K562 (cell line): Measurements from ENCODE around the gene ANO9. TPM values are rescaled to one million over a fixed set of nuclear protein-coding genes. Genes with fewer than 3 reads are reported as not detected.

Experiments used
- ATAC-seq: fragments of 200-7000 bp; cut with Tn5 transposase; 3 replicates; pipeline ENCODE4 v1.9.1; 2020; ENCODE audit warnings: moderate library complexity
- BruUV-seq: library from RNA; stranded (reverse); fragments of 400-500 nt; replicated peaks from 2 replicates; lab custom pipeline; 2021; lab: Mats Ljungman, UMichigan
- CTCF ChIA-PET: fragments of 300-600 bp; formaldehyde crosslinking; extraction: SDS; loops from one replicate; lab custom pipeline; 2021; ENCODE audit warnings: low intra/inter-chr PET ratio; lab: Yijun Ruan, JAX
- POLR2A ChIA-PET: fragments of 300-600, 350-650 bp; sonication (Branson Sonifier 250); formaldehyde crosslinking; extraction: SDS; loops from one replicate; lab custom pipeline; 2021; ENCODE audit warnings: antibody characterized with exemption, inconsistent platforms; lab: Yijun Ruan, JAX
- DNase-seq, 4 experiments: peaks; one replicate each; pipeline versions ENCODE4 v3.0.0 to v3.0.0-alpha.2; 2011 to 2018; ENCODE audit warnings: low spot score in 3 of 4, mixed read lengths in 3 of 4; ENCODE audit errors: extremely low read depth in 1 of 4
- FAIRE-seq: peaks from 2 replicates; lab custom pipeline; 2011; peaks lifted over from hg19 to GRCh38; lab: Jason Lieb, UNC
- H2AFZ ChIP-seq: 2 replicates; pipeline ENCODE4 v1.6.0; 2011; ENCODE audit warnings: low read depth, low read length, control low read depth, inconsistent platforms
- H3K27ac ChIP-seq: fragments of 200-600 bp; 3 replicates; pipeline ENCODE4 v1.8.0; 2011; ENCODE audit warnings: low read depth, mild to moderate bottlenecking, control low read depth, inconsistent platforms, low read length, moderate library complexity, mixed read lengths; ENCODE audit errors: extremely low read depth
- H3K27me3 ChIP-seq, 2 experiments: fragments of 300-600 bp in 1 of 2; 2 replicates in 1 of 2; 3 replicates in 1 of 2; pipeline versions ENCODE4 v1.6.0 to v1.8.0; 2011; ENCODE audit warnings: inconsistent platforms in 2 of 2, low read length in 2 of 2, mild to moderate bottlenecking in 1 of 2, mixed read lengths in 1 of 2, moderate library complexity in 1 of 2; ENCODE audit not compliant: control insufficient read depth in 2 of 2, insufficient read depth in 2 of 2
- H3K36me3 ChIP-seq: fragments of 300-600 bp; 3 replicates; pipeline ENCODE4 v1.8.0; 2011; ENCODE audit warnings: mild to moderate bottlenecking, low read length, inconsistent platforms; ENCODE audit not compliant: control insufficient read depth, insufficient read depth
- H3K4me1 ChIP-seq, 2 experiments: fragments of 200-600 bp in 1 of 2; replicated peaks in 1 of 2; 2 replicates in 1 of 2; 3 replicates in 1 of 2; pipeline versions ENCODE4 v1.5.1 to v1.8.0; 2011; ENCODE audit warnings: inconsistent platforms in 2 of 2, low read length in 2 of 2, mild to moderate bottlenecking in 1 of 2, mixed read lengths in 1 of 2, moderate library complexity in 1 of 2; ENCODE audit not compliant: control insufficient read depth in 2 of 2, insufficient read depth in 2 of 2
- H3K4me2 ChIP-seq: 2 replicates; pipeline ENCODE4 v1.6.1; 2011; ENCODE audit warnings: low read length, control low read depth, inconsistent platforms, mixed read lengths; ENCODE audit not compliant: insufficient read depth
- H3K4me3 ChIP-seq: fragments of 200-600 bp; sonication (generic), shearing (Covaris generic); 2 replicates; pipeline ENCODE4 v1.5.1; 2016; ENCODE audit warnings: control low read depth, inconsistent platforms
- H3K79me2 ChIP-seq: fragments of 200-600 bp; 3 replicates; pipeline ENCODE4 v1.8.0; 2011; ENCODE audit warnings: low read length, inconsistent platforms; ENCODE audit not compliant: control insufficient read depth, insufficient read depth
- H3K9ac ChIP-seq, 2 experiments: 2 replicates each; pipeline versions ENCODE4 v1.6.0 to v1.6.1; 2011; ENCODE audit warnings: low read depth in 2 of 2, low read length in 2 of 2, control low read depth in 1 of 2, inconsistent platforms in 1 of 2, mild to moderate bottlenecking in 1 of 2, mixed read lengths in 1 of 2; ENCODE audit not compliant: insufficient read depth in 1 of 2
- H3K9me1 ChIP-seq: one replicate; pipeline ENCODE4 v1.6.0; 2011; ENCODE audit warnings: inconsistent platforms, mild to moderate bottlenecking, low read length, moderate library complexity; ENCODE audit not compliant: control insufficient read depth, insufficient read depth
- H3K9me3 ChIP-seq: replicated peaks from 2 replicates; pipeline ENCODE4 v1.5.1; 2011; ENCODE audit warnings: low read depth, low read length, inconsistent platforms; ENCODE audit not compliant: control insufficient read depth, insufficient read depth
- H4K20me1 ChIP-seq: replicated peaks from 2 replicates; pipeline ENCODE4 v1.6.1; 2011; ENCODE audit warnings: low read length, inconsistent platforms, mixed read lengths; ENCODE audit not compliant: control insufficient read depth, insufficient read depth
- DPF2 ChIP-seq: fragments of 450-650 bp; IDR thresholded peaks from 2 replicates; pipeline ENCODE4 v1.6.1; 2016
- GABPA ChIP-seq: fragments of 200-800 bp; sonication (Bioruptor generic); conservative IDR thresholded peaks from 2 replicates; pipeline ENCODE4 v1.6.1; 2016; ENCODE audit warnings: low read depth, missing genetic modification characterization, missing compliant biosample characterization
- HOXB6 ChIP-seq: fragments of 250-450 bp; sonication (Bioruptor Pico); IDR thresholded peaks from 2 replicates; pipeline ENCODE4 v1.5.1; 2022; ENCODE audit warnings: mild to moderate bottlenecking, borderline replicate concordance
- PCBP1 ChIP-seq: fragments of 200-400 bp; formaldehyde crosslinking; IDR thresholded peaks from 2 replicates; pipeline ENCODE4 v1.6.1; 2018; ENCODE audit warnings: mild to moderate bottlenecking, low read depth, low read length; ENCODE audit not compliant: poor library complexity, severe bottlenecking
- PHB ChIP-seq: fragments of 250-450 bp; sonication (Bioruptor Pico); IDR thresholded peaks from 2 replicates; pipeline ENCODE4 v1.5.0; 2021
- RBFOX2 ChIP-seq: fragments of 200-400 bp; formaldehyde crosslinking; IDR thresholded peaks from 2 replicates; pipeline ENCODE4 v1.6.1; 2017; ENCODE audit warnings: low read depth, mild to moderate bottlenecking, low read length, moderate library complexity
- THRAP3 ChIP-seq: fragments of 450-650 bp; IDR thresholded peaks from 2 replicates; pipeline ENCODE4 v1.6.1; 2016; ENCODE audit warnings: mild to moderate bottlenecking, inconsistent platforms, borderline replicate concordance
- ZNF668 ChIP-seq: fragments of 250-450 bp; sonication (Bioruptor Pico); IDR thresholded peaks from 2 replicates; pipeline ENCODE4 v1.8.0; 2022; ENCODE audit warnings: mild to moderate bottlenecking, inconsistent platforms
- WGBS: fragments of 100-300 bp; shearing (Covaris generic); methylation state at CpG from one replicate; pipeline ENCODE4 v1.1.6; 2016; ENCODE audit warnings: low coverage, mixed read lengths; ENCODE audit not compliant: insufficient coverage; ENCODE audit errors: missing lambda C conversion rate; 5-methylcytosine and 5-hydroxymethylcytosine counted together
- in situ Hi-C: fragments of 300-500 bp; cut with MboI; formaldehyde crosslinking; loops from 4 replicates; pipeline ENCODE4 v1.15.0; 2018; ENCODE audit warnings: inconsistent platforms, mixed read lengths
- intact Hi-C: fragments of 100-400 bp; cut with micrococcal nuclease; formaldehyde crosslinking; loops from 2 replicates; pipeline ENCODE4 v1.14.2; 2022
- polyA plus RNA-seq, 8 experiments: library from polyadenylated mRNA; depleted of rRNA in 4 of 8; stranded (reverse) in 5 of 8; unstranded in 3 of 8; fragments of >200 nt; fragmentation: Nextera tagmentation in 2 of 8; fragmentation: Illumina TruSeq in 1 of 8; extraction: Ambion mirVana in 2 of 8; extraction: Trizol in 1 of 8; gene quantifications; 2 replicates each; pipeline versions ENCODE4 v1.2.1 to v1.2.3, GENCODE V29; 2011 to 2014; ENCODE audit warnings: inconsistent platforms in 1 of 8, missing spikeins in 1 of 8
- total RNA-seq, 7 experiments: library from RNA; depleted of rRNA in 6 of 7; stranded (reverse); fragments of >200 nt in 6 of 7; fragmentation: Illumina TruSeq in 2 of 7; extraction: Trizol in 2 of 7; gene quantifications; 2 replicates each; pipeline versions ENCODE4 v1.2.1 to v1.2.3, GENCODE V29; 2011 to 2021; ENCODE audit warnings: low replicate concordance in 1 of 7
- TF ChIP-seq, protein P1 (sequence below), 3 experiments: fragments of 200-800 bp in 1 of 3; sonication (Bioruptor generic) in 1 of 3; sonication (generic) in 1 of 3; formaldehyde crosslinking in 1 of 3; IDR thresholded peaks; 2 replicates each; pipeline versions ENCODE4 v1.6.1 to v1.8.0; 2016 to 2022; ENCODE audit warnings: mild to moderate bottlenecking in 2 of 3, missing compliant biosample characterization in 2 of 3, missing genetic modification characterization in 2 of 3, missing genetic modification reagents in 1 of 3

The ANO9 gene
- total and polyA plus RNA-seq, 9 of the 15 experiments (the other 6 are each of a cell fraction or from before 2014, with no cell fraction given), result 0.20 to 14.5 (median 4.5) TPM

DNA sequence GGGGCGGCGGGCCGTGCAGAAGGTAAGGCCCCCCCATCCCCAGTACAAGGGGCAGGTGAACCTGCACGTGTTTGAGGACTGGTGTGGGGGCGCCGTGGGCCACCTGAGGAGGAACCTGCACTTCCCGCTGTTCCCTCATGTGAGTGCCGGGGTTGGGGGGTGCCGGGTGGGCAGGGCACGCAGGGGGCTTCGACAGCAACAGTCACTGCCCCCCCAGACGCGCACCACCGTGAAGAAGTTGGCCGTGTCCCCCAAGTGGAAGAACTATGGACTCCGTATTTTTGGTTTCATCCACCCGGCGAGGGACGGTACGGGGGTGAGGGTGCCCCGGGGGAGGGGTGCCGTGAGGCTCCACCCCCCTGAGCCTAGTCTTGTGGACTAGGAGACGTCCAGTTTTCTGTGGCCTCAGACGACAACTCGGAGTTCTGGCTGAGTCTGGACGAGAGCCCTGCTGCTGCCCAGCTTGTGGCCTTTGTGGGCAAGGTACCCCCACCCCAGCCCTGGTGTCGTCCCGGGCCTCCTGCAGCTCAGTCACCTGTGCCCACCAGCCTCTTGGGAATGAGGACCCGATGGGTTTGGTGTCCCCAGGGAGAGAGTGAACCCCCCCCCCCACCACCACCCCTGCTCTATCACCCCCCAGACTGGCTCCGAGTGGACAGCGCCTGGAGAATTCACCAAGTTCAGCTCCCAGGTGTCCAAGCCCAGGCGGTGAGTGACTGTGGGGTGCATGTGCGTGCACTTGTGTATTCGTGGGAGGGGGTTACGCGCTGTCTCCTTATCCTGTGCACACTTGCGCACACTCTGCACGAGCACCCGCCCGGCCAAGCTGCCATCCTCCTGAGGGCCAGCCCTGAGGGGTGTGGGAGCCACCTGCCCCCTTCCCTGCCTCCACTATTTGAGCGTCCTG, 68.7 kb downstream of the ANO9 start:
- H3K9ac ChIP-seq, result no peak overlapping the region
- H3K79me2 ChIP-seq, result peaks cover 10% of the 10 kb centered on the region
- intact Hi-C loops (no loop called here), in situ Hi-C loops (no loop called here)
- H3K9me1 ChIP-seq, result no peaks in the 10 kb centered on the region
- DNase-seq, result no peak
- H3K4me1 ChIP-seq, result peaks cover 7 to 48% of the 10 kb centered on the region in 2 experiments; a peak in 4 of 5 replicates
- H4K20me1 ChIP-seq, result no peaks in the 10 kb centered on the region
- no peak overlapping the region for H3K27ac ChIP-seq
- H3K4me3 ChIP-seq, result no peak overlapping the region
- TF ChIP-seq PCBP1 (peak; percentile 13), RBFOX2 (peak; percentile 23; the same call in 1 of the 2 replicates), ZNF668 (CRISPR knock-in tag) (no peak), DPF2 (no peak), GABPA (tag) (no peak), PHB (CRISPR knock-in tag) (no peak), HOXB6 (CRISPR knock-in tag) (no peak), THRAP3 (no peak)
- TF ChIP-seq, protein P1, sequence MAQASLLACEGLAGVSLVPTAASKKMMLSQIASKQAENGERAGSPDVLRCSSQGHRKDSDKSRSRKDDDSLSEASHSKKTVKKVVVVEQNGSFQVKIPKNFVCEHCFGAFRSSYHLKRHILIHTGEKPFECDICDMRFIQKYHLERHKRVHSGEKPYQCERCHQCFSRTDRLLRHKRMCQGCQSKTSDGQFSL (CRISPR knock-in tag; IDR thresholded peaks at IDR 0.05), result 0 out of 2 replicates have a peak, but pooled peaks have one; percentile 19
- TF ChIP-seq, protein P1 (tag; IDR thresholded peaks at IDR 0.05), result no peak
- peaks cover 35% of the 10 kb centered on the region; the same call in 2 of the 3 replicates for H3K36me3 ChIP-seq
- 91% methylated on average over 28 of the region's 41 CpGs for WGBS
- H2AFZ ChIP-seq, result no peak overlapping the region
- FAIRE-seq, result no peak
- POLR2A ChIA-PET, result interaction anchor here (1.0 kb wide), 1 partner anchor 166 kb away, joined by 3 read pairs; the partner anchor contains the start of genes BET1L and RIC8A
- CTCF ChIA-PET, result no interaction called here
- no peak overlapping the region for H3K4me2 ChIP-seq
- no peaks in the 10 kb centered on the region for H3K27me3 ChIP-seq
- no peak for ATAC-seq
- BruUV-seq, result no TSS peak
- H3K9me3 ChIP-seq, result no peaks in the 10 kb centered on the region; the same call in none of the 2 replicates
